Smooth muscle cell of the brain vasculature (primary cell): ENCODE measurements around the gene RIPOR3.
"Not testable (repeated sequence)": the region's sequence is repeated elsewhere in the genome, so short reads cannot be mapped to it uniquely, and the experiment has no call there.

ENCODE experiments used
- DNase-seq: peaks from one replicate; pipeline ENCODE4 v3.0.0-alpha.2; 2012; ENCODE audit warnings: low read depth, low spot score

RIPOR3 gene

DNA sequence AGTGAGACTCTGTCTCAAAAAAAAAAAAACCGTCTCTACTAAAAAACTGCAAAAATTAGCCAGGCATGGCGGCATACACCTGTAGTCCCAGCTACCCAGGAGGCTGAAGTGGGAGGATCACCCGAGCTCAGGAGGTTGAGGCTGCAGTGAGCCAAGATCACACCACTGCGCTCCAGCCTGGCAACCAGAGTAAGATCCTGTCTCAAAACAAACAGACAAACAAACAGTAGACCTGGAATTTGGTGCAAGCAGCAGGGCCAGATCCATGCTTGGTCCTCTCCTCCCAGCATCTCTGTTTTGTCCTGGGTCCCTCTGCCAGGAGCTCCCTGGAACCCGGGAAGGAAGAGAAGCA, 11.6 kb downstream of the RIPOR3 start:
- DNase-seq: no peak

DNA sequence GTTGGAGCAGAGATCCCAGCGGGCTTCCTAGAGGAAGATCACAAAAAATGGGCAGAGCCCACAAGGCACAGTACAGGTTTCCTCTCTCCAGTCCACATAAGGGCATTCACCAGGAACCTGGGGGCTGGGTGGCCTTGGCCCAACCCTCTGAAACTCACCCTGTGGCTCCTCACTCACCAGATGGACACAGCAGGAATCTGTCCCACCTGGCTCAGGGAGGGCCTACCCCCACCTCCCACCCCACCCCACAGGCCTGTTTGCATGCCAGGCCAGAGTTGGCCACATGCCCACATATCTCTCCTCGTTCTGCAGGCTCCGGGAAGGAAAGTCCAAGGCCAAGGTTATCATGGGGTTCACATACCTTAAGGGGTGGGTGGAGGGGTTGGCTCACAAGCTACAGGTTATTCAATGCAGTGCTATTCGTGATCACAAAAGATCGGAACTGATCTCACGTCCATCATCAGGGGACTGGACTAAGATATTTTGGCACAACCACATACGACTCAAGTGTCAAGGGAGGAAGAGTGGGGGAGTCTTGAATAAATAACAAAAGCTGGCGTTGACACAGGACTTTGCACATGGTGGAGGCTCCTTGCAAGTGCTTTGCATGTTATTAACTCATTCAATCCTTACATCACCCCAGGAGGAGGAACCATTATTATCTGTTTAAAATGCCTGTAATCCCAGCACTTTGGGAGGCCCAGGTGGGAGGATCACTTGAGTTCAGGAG, 13.0 kb downstream of the RIPOR3 start:
- no peak for DNase-seq

DNA sequence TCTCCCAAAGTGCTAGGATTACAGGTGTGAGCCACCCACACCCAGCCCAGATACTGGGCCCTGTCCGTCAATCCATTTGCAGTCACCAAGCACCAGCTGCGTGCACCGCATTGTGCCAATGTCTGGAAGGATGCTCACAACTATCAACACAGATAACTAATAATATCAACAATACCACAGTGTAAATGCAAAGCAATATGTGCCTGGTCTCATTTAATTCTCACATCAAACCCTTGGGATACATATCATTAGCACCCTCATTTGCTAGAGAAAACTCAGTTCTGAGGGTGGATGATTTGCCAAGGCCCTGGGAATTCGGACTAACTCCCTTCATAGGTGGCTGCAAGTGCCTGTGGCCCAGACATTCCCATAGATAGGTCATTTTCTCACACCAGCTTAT, 14.5 kb downstream of the RIPOR3 start:
- no peak for DNase-seq

DNA sequence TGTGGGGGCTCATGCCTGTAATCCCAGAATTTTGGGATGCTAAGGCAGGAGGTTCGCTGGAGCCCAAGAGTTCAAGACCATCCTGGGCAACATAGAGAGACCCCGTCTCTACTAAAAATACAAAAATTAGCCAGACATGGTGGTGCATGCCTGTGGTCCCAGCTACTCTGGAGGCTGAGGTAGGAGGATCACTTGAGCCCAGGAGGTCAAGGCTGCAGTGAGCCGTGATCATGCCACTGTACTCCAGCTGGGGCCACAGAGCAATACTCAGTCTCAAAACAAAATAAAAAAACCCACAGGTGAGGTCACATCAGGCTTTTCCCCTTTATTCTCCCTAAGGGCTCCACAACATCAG, 15.0 kb downstream of the RIPOR3 start:
- not testable (repeated sequence) for DNase-seq

DNA sequence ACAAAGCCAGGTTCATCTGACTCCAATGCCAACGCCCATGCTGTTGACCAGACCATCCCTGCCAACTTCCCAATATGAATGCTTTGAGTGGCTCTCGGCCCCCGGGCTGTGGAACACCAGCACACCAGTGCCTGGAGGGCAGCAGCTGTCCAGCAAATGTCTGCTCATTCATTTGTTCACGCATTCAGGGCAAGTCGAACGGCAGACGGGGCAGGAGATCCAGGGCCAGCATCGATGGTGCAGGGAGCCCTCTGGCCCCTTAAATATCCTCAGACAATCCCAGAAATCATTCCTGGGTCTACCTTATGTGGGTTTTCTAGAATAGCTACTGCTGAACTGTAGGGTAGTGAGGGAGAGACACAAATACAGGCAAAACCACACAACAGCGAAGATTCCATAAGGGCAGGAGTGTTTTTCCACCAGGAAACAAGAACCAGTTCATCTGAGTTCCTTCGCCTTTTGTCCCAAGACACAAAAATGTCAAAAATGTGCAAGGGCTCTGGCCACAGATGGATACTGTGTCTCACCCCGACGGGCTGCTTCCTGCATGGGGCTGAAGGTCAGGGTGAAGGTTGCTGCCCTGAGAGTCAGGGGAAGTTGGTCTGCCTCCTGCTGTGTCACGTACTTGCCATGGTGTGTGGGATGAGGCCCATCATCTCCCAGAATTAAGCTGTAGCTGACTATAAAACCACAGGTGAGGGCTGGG, 15.5 kb downstream of the RIPOR3 start:
- DNase-seq: no peak

DNA sequence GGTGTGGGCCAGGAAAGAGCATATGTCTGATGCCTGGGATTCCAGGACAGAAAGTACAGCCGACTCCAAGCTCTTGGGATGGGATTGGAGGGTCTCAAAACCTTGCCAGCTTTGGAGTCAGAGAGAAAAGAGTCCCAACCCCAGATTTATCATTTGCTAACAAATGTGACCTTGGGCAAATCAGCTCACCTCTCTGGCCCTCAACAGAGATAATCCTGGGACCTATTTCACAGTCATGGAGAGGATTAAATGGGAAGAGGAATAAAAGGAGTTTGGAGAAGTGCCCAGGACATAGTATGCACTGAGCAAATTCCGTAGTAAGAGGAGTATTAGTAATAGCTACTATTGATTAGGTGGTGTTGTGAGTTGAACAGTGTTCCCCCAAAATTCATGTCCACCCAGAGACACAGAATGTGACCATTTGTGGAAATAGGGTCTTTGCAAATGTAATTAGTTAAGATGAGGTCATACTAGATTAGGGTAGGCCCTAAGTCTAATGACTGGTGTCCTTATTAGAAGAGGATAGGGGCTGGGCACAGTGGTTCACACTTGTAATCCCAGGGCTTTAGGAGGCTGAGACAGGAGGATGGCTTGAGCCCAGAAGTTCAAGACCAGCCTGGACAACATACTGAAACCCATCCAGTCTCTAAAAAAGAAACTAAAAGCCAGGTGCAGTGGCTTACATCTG, 17.1 kb downstream of the RIPOR3 start:
- DNase-seq: no peak

DNA sequence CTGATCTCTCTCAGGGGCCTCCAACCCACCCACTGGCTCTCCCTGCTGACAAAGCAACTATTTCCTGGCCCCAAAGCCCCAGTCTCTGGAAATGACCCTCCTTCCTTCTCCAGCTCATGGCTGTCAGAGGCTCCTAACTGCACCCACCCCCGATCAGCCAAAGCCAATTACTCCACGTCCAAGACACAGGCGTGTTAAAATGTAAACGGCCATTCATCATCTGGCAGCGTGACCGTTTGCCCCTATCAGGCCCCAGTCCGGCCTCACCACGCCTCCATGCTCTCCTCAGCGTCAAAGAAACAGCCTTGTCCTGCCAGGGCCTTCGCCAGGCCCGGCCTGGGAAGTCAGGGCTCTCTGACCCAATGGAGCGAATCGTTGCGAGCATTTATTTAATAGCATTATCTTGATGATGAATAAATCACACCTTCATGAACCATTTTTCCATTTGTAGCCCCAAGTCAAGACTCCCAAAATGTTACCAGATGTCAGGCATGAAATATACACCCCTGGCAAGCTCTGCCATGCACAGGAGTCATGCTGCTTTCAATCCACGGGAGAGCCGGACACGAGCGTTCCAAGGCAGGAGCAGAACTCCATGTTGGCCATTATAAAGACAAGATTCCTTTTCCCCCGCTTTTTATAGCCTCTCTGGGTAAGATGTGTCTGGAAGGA, 17.7 kb downstream of the RIPOR3 start:
- no peak for DNase-seq

DNA sequence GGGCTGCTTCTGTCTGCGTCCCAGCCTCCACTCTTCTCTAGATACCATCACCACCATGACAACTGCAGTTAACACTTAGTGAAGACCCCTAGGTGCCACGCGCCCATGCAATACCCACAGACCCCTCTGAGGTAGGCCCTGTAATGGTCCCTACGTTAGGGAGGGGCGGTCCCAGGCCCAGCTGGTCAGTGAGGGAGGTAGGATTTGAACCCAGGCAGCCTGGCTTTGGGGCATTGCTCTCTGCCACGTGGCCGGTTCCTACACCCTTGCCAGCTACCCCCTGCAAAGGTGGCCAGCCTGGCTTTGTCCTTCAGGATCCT, 18.2 kb downstream of the RIPOR3 start:
- DNase-seq: no peak

DNA sequence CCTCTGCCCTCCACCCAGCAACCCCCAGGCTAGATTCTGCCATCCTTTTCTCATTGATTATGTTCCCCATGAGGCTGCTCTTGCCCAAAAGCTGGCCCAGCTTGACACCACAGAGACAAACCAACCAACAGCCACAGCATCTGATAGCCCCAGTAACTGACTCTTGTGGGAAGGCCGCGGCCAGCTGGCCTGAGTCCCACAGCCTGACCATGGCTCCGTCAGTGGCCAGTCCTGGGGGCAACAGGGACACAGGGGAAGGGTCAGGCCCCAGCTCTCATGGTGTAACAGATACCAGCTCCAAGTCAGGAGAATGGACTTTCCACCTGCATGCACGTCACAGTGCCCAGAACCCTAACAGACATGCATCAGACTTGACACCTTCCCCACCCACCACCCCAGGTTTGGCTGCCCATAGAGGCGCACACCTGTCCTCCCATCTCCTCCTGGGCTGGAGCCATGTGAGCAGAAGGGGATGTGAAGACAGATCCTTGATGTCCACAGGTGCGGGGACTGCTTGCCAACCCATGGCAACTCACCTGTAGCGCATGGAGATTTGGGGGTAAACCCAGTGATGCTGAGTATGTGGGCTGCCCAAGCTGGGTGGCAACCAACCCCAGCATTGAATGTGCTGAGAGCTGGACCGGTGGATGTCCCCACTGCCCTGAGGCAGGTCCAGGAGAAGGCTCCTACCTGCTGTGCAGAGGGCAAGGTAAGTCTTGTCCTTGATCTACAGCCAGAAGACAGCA, 18.8 kb downstream of the RIPOR3 start:
- DNase-seq: no peak

DNA sequence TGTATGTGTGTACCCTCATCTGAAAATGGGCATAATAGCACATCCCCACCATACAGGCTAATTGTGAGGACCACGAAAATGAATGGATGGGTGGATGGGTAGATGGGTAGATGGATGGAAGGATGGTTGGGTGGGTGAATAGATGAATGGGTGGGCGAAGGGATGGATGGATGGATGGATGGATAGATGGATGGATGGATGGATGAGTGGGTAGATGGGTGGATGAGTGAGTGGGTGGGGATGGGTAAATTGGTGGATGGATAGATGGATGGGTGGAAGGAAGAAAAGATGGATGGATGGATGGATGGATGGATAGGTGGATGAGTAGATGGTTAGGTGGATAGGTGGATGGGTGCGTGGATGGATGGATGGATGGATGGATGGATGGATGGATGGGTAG, 19.7 kb downstream of the RIPOR3 start:
- DNase-seq: no peak

DNA sequence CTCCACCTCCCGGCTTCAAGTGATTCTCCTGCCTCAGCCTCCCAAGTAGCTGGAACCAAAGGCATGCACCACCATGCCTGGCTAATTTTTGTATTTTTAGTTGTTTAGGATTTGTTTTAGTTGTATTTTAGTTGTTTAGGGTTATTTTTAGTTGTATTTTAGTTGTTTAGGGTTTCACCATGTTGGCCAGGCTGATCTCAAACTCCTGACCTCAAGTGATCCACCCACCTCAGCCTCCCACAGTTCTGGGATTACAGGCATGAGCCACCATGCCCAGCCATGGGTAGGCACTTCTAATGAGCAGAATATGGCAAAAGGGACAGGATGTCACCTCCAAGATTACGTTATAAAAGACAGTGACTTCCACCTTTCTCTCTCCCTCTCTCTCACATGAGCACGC, 20.3 kb downstream of the RIPOR3 start:
- not testable (repeated sequence) for DNase-seq

DNA sequence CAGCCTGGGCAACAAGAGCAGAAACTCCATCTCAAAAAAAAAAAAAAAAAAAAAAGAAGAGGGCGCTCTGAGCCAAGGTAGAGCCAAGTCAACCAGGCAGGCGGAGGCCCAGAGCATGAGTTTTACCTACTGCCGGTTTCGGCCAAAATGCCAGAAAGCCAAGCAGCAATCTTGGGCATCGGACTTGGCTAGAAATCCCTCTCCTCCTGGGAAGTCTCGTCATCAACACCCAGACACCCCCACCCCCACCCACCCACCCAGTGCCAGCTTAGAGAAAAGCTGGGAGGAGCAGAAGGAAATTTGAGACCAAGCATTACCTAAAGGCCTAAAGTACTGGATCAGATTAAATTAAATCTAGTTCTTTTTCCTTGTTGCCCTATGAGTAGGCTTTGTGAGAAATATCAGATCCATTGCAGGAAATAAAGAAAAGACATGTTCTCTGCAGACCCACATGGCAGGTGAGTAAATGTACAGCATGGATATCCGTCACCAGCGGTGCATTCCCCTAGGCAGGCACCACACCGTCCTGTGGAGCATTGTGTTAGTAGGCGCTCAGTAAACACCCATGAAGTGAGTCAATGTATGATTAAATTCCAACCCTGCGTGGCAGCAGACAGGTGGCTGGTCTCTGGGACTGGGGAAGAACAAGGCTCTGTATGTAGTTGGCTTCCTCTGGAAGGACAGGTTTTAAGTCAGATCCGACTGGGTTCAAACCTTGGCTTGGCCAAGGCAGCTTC, 21.0 kb downstream of the RIPOR3 start:
- DNase-seq: no peak

DNA sequence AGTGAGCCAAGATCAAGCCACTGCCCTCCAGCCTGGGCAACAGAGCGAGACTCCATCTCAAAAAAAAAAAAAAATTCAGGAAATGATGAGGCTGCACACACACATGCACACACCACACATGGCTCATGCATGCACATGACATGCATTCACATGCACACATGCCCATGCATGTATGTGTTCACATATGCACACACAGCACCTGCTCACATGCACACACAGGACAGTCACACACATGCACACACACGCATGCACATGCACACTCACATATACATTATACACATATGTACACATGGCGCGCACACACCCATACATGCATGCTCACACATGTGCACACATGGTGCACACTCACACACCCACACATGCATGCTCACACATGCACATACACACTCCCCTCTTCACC, 22.5 kb downstream of the RIPOR3 start:
- DNase-seq: no peak

DNA sequence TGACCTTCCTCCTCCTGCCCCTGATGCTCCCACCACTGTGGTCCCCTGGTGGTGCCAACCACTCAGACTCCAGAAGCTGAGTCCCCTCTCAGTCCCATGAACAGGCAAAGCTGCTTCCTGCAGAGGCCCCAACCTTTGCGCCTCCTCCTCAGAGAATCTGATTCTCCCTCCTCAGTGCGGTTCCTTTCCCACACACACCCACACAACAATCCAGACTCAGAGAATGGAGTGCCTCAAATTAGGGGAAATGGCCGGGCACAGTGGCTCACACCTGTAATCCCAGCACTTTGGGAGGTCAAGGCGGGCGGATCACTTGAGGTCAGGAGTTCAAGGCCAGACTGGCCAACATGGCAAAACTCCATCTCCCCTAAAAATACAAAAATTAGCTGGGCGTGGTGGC, 23.0 kb downstream of the RIPOR3 start:
- DNase-seq: no peak

DNA sequence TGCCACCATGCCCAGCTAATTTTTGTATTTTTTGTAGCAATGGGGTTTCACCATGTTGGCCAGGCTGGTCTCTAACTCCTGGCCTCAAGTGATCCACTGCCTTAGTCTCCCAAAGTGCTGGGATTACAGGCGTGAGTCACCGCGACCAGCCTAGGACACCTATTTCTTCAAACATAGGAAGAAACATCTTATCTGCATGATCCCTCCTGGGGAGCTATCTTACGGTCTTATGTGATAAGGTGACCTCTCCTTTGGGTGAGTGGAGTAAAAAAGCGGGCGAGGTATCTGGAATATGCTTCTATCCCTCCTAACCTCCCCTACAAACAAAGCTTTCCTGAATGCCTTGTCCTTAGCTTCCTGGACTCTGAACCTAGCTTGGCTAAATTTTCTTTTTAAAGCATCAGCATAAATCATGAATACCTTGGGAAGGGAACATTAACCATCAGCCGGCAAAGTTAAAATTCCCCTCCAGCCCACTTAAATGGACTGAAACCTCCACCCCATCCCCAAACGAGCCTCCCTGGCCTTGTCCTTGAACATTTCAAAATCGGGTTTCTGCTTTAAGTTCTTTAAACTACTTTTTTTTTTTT, 24.5 kb downstream of the RIPOR3 start:
- DNase-seq: no peak

DNA sequence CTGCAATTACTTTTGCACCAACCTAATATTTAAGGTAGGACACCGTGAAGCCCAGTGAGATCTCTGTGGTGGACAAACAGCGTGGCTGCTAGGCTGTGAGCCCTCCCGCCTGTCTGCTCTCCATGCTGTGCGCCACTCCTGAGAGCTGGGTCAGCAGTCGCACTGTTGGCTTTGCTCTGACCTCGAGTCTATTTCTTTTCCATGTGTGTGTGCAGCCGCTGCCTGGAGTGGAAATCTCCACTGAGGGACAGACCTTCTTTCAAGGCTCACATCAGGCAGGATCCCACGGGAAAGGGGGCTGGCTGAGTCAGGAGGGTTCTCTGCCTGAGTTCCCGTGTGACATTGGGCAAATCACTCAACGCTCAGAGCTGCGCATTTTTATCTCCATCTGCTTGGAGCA, 27.1 kb downstream of the RIPOR3 start:
- DNase-seq: no peak

DNA sequence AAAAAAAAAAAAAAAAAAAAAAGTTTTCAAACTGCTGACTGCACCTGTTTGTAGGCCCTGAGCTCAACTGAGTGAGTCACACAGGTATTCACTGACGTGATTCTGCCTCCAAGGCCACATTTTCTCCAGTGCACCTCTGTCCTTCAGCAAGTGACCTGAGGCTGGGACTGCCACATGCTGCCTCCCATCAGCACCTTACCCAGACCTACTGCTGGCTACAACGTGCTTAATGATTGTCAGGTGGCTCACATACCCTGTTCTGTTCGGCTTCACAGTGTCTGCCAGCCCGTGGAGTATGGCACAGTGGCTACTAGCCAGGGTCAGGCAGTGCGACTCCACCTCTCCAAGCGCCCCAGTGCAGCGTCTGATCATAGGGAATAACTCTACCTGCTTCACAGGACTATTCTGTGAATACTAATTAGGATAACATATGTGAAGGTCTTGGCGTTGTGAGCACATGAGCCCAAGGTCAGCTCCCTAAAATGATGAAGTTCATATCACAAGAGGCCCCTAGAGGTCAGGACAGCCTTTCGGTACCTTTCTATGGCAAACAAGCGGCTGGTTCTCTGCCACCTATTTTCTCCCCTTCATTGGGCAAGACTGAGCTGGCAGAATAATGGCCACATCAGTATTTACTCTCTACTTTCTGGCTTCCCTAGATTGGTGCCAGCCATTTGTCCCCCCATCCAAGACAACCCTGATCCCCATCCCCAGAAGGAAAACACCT, 28.1 kb downstream of the RIPOR3 start:
- no peak for DNase-seq

DNA sequence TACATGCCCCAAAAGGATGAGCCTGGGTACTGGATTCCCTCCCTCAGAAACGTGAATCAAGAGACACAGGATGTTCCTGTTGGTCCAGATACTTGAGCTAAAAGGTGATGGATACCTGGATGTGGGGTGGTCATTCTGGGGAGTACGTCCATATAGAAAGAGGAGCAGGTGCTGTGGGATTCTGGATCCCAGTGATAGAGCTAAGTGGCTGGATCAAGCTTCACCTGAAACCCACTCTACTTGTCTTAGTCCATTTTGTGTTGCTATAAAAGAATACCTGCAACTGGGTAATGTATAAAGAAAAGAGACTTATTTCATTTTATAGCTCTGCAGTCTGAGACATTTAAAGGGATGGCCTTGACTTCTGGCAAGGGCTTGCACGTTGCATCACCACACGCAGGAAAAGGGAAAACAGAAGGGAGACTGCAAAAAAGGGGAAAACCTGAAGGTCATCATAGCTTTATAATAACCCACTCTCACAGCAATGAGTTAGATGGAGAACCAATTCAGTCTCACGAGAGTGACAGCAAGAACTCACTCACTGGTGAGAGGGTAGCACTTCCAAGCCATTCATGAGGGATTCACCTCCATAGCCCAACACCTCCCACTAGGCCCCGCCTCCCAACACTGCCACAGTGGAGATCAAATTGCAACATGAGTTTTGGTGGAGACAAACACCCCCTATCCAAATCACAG, 31.2 kb downstream of the RIPOR3 start:
- DNase-seq: no peak

DNA sequence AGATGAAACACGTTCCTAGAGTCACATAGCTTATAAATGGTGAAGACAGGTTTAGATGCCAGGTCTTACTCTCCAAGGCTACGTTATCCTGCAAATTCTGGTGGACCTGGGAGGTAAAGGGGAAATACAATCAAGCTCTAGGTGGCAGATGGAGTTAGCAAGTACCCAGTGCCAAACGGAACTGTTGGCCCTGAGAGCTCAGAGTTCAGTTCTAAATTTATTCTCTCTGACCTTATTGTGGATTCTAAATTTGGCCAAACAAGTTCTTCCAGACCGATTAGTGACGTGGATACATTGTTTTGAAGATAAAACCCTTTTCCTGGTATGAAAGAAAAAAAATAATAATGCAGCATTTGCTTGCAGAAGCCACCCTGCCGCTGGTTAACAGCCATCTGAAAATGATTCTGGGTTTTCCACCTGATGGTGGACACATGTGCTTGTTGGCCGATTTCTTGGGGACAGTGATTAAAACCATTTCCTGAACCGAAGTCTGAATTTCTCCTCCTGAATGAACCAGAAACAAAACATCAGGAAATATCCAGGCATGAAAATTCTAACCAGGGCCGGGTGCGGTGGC, 32.5 kb downstream of the RIPOR3 start:
- no peak for DNase-seq
